Measurements from ENCODE around the gene MRPL43. TPM values are rescaled to one million over a fixed set of nuclear protein-coding genes. Genes with fewer than 3 reads are reported as not detected.

MRPL43 gene
- polyA plus RNA-seq, 3 donors = 94.5 to 105 (median 100) TPM

DNA sequence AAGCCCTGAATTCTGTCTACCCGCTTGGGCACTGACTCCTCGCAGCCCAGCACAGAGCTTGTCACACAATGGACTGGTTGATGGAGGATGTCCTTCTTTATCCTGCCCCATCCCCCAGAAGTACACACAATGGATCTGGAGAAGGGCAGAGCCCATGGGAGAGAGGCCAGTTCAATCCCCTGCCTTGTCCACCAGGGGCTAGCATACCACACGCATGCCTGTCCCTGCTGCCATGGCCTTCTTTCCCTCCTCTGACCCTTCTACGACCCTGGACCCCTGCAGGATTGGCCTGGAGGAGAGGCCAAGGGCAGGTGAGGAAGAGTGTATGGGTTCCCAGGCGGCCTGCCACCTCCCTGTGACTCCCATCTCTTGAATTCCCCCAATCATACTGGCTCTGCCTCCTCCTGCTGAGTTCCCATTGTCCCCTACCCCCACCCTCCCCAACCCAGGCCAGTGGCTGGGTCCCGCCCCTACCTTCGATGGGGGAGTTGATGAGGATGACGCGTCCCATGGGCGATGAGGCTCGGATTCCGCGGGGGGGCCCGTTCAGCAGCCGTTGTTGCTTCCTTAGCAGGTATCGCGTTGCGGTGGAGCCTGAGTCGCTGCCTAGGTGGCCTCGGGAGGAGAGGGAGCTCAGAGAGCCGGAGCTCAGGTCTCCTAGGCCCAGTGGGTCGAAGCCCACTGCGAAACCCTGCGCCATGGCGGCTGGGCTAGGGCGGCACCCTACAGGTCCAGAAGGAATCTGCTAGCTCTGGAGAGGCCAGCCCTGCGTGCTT is 42.4 kb upstream of the MRPL43 start:
- peak in 1 of 11 donors; percentile 50 for DNase-seq (ENCODE audit: extremely low read depth in 1 of 11, low read depth in 9 of 11, low spot score in 4 of 11)

DNA sequence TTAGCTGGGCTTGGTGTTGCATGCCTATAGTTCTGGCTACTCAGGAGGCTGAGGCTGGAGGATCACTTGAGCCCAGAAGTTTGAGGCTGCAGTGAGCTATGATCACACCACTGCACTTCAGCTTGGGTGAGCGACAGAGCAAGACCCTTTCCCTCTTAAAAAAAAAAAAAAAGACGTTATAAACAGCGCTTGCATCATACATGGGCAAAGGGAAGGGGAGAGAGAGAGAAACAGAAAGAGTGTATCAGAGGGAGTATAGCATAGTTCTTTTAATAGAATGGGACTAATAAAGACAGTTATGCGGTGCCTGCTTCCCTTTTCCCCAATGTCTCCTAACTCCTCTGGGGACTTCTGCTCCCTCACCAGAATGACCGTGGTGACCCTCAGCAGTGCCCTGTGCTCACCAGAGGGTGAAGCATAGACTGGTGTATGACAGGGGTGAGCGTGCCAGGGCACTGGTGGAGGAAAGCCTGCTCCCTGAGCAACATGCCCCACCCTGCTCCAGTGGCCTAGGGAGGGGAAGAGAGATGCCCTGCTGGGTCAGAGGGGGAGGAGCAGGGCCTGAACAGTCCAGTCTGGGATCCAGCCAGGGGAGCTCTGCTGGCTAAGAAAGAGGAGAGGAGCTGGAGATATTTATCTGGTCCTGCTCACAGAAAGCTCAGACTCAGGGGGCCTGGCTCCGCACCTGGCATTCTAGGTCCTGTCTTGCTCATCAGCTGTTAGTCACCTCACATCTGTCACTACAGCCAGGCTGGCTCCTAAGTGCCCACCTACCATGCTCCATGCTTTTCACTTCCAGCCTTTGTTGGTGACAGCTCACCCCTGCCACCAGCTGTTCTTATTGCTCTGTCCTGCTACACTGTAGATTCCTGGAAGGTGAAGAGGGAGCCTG is 41.4 kb upstream of the MRPL43 start:
- no peak for DNase-seq (ENCODE audit: extremely low read depth in 1 of 11, low read depth in 9 of 11, low spot score in 4 of 11)

DNA sequence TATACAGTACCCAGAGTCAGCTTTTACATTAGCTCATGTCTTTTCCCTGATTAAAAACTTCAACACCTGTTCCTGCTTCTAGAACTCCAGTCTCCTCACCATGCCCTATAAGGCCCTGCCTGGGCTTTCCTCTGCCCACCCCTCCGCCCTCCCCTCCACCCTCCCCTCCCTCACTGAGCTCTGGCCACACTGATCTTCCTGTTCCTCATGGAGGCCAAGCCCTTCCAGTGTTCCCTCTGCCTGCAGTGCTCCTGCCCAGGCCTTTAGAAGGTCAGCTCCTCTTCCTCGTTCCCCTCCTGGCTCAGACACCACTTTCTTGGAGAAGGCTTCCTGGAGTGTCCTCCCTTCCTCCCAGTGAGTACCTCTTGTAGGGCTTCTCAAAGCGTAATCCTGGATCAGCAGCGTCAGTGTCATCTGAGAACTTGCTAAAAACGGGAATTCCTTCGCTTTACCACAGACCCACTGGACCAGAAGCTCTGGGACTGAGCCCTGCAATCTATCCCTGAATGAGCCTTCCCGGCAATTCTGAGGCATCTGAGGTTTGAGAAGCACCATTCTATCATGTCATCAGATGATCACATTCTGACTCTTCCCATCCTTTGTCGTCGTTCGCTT is 39.9 kb upstream of the MRPL43 start:
- DNase-seq (ENCODE audit: extremely low read depth in 1 of 11, low read depth in 9 of 11, low spot score in 4 of 11) = no peak

DNA sequence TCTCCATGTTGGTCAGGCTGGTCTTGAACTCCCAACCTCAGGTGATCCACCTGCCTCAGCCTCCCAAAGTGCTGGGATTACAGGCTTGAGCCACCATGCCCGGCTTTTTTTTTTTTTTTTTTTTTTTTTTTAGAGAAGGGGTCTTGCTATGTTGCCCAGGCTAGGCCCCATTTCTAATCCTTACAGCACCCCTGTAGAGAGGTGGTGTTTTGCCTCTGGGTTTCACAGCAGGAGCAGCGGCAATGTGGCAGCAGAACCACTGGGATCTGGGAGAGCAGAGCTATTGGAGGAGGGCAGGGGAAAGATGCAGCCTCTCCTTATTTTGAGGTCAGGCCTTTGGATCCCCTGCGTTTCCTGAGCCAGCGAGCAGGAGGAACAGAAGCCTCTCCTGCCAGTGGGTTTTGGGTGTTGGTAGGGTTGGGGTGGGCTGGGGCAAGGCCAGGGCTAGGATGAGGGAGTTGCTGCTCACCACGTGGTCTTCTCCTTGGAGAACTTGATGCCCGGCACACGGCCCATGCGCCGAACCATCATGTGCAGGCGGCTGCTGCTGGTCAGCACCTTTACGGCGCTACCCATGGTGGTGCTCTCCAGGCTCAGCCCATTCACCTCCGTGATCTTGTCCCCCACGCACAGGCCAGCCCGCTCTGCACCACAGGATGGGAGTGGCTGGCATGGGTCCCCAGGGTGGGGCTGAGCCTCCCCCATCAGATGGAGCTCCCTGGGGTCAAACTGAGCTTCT is 35.8 kb upstream of the MRPL43 start:
- no peak for DNase-seq (ENCODE audit: extremely low read depth in 1 of 11, low read depth in 9 of 11, low spot score in 4 of 11)

DNA sequence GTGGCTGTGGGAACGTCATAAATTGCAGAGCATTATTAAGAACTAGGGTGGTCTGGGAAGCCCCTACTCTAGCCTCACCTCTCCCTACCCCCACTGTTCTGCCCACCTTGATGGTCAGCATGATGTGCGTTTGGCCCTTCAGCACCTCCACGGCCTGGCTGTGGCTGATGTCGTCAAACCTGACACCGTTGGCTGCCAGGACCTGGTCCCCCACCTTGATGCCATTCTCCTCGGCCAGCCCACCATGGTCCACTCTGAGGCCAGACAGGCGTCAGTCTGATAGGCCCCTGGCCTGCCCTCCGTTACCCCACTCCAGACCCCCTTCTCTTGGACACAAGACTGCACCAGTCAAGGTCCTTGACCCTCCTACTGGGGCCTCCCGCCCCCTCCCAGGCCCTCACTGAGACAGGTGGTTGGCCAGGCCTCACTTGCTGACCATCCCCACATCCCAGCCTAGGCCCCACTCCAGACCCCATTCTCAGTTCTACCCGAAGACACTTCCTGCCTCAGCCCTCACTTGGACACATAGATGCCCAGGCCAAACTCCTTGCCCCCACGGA is 34.5 kb upstream of the MRPL43 start:
- no peak for DNase-seq (ENCODE audit: extremely low read depth in 1 of 11, low read depth in 9 of 11, low spot score in 4 of 11)

DNA sequence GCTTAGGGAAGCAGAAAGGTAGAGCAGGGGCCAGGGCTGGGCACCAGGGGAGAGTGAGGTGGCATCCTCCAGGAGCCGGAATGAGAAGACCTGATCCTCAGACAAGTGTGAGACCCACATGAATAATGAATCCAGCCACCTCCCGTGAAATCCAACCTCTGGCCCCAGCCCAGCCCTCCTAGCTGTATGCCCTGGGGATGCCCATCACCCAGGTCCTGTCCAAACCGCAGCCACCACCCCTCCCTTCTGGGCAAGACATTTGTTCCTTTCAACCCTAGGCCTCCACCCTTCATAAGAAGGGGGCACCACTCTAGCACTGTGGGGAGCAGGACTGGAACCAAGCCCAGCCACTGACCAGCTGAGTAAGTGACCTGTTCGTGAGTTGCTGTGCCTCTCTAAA is 33.9 kb upstream of the MRPL43 start:
- no peak for DNase-seq (ENCODE audit: extremely low read depth in 1 of 11, low read depth in 9 of 11, low spot score in 4 of 11)

DNA sequence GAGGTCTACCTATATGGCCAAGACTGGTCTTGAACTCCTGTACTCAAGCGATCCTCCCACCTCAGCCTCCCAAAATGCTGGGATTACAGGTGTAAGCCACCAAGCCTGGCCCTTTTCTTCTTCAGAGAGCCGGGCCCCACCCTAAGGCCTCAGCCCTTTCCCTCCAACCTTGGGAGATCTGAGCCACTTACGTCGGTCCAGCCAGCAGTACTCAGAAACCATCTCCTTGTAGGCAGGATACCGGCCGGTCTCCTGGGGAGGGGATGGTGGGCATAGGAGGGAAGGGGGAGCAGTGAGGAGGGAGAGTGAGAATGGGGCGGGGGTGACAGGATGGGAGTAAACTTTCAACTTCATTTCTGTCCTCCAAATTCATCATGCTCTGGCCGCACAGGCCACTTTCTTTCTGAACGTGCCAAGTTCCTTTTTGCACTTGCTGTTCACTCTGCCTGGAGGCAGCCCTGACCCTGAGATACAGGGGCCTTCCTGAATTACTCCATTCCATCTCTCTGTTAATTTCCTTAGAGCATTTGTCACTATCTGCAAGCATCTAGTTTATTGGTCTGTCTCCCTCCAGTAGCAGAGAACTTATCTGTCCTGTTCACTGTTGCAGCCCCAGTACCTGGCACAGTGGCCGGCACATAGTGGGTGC is 33.3 kb upstream of the MRPL43 start:
- no peak for DNase-seq (ENCODE audit: extremely low read depth in 1 of 11, low read depth in 9 of 11, low spot score in 4 of 11)

DNA sequence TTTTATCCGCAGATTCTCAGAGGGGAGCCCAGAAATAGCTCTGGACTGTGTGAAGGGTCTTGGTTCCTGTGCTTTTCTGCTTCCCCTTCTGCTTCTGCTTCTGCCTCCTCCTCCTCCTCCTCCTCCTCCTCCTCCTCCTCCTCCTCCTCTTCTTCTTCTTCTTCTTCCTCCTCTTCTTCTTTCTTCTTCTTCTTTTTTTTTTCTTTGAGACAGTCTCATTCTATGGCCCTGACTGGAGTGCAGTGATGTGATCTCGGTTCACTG is 32.1 kb upstream of the MRPL43 start:
- DNase-seq (ENCODE audit: extremely low read depth in 1 of 11, low read depth in 9 of 11, low spot score in 4 of 11) = no peak

DNA sequence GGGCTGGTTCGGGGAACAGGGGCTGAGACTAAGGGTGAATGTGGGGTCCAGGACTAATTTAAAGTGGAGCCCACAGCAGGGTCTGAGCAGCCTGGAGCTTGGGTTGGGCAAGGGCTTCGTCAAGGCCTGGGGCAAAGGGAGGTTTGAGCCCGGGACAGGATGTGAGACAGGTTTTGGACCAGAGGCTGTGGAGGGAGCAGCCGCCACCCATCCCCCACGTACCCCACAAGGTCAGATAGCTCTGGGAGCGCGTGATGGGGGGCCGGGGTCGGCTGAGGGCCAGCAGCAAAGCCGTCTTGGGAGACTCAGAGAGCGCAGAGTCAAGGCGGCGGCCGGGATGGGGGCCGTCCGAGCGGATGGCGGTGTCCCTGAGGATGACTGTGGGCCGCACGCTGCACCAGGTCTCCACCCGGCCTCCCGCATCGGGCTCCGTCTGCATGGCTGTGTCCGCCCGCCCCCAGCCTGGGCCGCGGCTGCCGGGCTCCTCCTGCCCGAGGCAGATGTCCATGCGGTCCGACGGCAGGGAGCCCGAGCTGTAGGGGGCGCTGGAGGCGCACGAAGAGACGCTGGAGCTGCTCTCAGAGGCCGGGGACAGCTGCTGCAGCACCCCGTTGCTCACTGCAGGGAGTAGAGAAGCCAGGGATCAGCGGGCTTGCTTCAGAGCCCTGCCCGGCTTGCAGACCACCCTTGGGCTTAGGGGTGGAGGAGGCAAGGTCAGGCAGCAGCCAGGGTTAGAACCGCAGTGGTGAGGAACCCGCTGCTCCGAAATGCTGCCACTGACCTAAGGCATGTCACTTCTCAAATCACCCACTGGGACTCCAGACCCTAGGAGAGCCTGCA is 31.5 kb upstream of the MRPL43 start:
- DNase-seq (ENCODE audit: extremely low read depth in 1 of 11, low read depth in 9 of 11, low spot score in 4 of 11) = peak in 1 of 11 donors; percentile 69

DNA sequence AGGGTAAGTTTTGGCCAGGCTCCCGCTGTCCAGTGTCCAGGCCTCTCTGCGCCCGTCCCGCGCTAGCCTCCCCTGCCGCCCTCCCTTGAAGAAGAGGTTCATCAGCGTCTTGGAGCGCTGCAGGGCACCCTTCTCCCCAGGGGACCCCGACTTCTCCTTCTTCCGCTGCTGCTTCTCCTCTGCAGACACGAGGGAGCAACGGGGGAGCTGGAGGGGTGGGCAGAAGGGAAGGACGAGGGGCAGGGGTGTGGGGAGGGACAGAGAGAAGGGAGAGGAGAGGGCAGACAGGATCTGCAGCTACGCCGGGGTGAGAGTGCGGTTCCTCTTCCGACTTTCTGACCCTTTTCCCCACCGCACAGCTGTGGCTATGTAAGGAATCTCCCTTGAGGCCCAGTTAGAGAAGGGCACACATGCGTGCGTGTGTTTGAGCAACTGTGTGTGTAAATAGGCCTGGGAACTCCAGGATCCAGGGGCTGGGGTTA is 30.9 kb upstream of the MRPL43 start:
- DNase-seq (ENCODE audit: extremely low read depth in 1 of 11, low read depth in 9 of 11, low spot score in 4 of 11) = no peak

DNA sequence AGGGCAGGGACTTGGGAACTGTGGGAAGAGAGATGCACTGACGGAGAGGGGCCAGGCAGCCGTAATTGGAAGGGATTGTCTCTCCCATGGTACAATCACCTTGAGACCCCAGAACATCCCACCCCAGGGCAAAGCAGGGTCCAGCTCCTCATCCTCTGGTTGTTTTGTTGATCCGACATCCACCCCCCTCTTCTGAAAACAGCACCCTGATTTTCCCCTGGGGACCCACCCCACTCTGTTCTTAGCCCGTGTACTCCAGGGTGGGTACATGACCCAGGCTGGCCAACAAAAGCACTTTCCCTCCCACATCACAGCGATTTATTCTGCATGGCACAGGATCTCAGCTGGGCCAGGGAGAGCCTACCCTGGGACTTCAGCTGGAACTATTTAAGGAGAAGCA is 29.5 kb upstream of the MRPL43 start:
- no peak for DNase-seq (ENCODE audit: extremely low read depth in 1 of 11, low read depth in 9 of 11, low spot score in 4 of 11)

DNA sequence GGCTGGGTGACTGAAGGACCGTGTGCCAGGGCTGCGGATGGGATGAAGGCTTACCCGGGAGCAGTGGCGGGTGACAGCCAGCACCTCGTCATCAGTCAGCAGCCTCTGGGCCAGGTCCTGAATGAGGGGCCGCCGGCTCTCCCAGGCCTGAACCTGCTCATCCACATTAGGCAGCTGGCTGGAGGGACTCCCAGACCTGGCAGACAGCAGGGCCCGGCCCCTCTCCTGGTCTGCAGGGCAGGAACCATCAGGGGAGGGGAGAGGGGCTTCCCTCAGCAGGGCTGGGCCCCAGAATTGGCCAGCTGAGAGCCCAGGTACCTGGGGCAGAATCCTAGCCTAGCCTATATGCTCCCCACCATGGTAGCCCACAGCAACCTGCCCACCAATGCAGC is 28.3 kb upstream of the MRPL43 start:
- no peak for DNase-seq (ENCODE audit: extremely low read depth in 1 of 11, low read depth in 9 of 11, low spot score in 4 of 11)

DNA sequence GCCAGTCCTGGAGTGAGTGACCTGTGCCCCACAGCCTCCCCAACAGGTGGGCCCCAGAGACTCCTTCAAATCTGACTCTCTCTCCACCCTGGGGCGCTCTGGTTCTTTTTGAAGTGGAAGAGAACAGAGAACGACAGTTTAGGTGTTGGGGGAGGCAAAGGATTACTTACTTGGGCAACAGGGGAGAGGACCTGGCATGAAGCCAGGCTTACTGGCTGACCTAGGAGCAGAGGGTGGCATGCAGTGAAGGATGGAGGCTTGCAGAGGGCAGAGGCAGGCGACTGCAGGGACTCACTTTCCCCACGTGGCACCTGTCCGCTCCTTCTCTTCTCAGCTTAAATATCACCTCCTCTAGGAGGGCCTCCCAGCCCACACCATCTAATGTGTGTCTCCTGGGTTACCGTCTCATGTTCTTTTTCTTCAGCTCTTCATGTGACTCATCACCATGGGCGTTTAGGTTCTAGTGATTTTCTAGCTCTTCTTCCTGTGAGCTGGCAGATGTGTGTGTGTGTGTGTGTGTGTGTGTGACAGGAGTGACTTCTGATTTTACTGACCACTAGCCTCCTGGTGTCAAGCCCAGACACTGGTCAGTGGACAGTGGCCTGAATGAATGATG is 27.8 kb upstream of the MRPL43 start:
- no peak for DNase-seq (ENCODE audit: extremely low read depth in 1 of 11, low read depth in 9 of 11, low spot score in 4 of 11)

DNA sequence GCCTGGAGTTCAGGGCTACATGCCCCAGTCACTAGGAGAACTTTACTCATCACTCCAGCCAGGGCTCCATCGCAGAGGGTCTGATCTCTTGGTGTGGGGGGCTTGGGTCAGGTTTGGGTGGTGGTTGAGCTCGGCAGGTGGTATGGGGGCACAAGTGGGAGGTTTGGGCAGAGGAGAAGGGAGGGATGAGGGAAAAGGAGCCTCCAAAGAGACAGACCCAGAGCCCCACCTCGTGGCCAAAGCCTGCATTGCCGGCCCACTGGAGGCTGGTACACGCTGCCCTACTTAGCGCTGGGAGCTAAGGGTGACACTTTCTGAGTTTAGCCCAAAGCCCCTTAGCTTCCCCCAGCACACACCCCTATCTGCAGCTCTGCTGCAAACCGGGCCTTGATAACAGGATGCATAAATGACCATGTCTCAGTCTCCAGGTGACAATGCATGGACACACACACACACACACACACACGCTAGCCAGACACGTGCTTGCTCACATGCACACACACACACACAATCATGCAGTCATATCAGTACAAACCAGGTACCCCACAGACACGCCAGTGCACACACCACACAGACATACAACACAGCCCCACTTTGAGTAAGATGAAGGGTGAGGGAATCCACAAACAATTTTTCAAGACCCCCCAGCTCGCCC is 27.1 kb upstream of the MRPL43 start:
- no peak for DNase-seq (ENCODE audit: extremely low read depth in 1 of 11, low read depth in 9 of 11, low spot score in 4 of 11)

DNA sequence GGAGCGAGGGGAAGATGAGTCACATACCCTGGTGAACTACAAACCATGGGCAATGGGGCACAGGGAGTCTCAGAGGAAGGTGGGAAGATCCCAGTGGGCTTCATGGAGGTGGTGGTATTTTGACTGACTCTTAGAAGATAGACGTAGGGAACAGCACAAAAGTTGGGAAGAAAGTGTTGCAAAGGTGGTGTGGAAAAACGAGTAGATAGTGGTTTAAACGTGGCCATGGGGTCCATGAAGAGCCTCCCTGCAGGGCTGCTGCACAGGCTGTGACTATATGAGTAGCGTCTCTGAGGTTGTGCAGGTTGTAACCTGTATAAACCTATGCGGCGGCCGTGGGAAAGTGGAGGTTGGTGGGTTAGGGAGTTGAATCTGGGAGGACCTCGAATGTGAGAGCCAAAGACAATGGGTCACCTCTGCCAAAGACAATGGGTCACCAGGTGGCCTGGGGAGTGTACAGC is 26.1 kb upstream of the MRPL43 start:
- DNase-seq (ENCODE audit: extremely low read depth in 1 of 11, low read depth in 9 of 11, low spot score in 4 of 11) = no peak

DNA sequence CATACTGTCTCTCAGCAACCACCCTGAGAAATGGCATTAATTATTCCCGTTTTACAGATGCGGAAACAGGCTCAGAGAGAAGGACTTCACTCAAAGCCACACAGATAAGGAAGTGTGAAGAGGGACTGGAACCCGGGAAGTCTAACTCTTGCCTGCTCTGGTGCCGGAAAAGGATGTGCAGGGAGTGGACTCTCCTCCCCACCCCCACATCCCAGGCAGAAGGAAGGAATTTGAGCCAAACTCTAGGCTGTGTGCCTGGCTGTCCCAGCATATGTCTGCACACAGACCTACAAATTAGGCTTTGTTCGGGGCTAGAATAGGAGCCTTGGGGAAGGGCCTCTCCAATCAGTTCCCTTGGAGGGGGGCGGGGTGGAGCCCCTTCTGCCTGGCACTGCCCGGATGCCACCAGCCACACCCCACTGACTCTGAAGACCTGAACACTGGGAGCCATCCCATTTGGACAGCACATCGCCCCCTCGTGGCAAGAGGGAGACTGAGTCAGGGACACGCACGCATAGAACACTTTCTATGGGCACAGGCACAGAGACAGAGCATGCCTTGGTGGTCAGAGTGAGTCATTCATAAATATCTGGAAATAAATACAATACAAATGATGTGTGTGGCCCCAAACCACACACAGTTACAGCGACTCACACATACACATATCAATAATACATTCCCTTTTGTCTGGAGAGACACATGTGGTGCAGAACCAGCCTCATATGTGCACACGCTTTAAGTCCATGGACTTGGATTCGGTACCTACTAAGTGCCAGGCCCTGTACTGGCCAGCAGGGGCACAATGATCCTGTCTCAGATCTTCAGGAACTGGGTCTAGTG is 25.4 kb upstream of the MRPL43 start:
- peak in 5 of 11 donors; percentile 73 to 92 (median 79) for DNase-seq (ENCODE audit: extremely low read depth in 1 of 11, low read depth in 9 of 11, low spot score in 4 of 11)
